Mucosa of stomach (tissue), 1 donor: ENCODE data around the gene AOC3.
"Not testable (repeated sequence)": the region's sequence is repeated elsewhere in the genome, so short reads cannot be mapped to it uniquely, and the experiment has no call there.

Experiments
- H3K27me3 ChIP-seq: one replicate; pipeline ENCODE4 v1.7.0; 2013; ENCODE audit warnings: mild to moderate bottlenecking, low read length; ENCODE audit not compliant: control insufficient read depth, insufficient read depth
- H3K36me3 ChIP-seq: one replicate; pipeline ENCODE4 v1.7.0; 2013; ENCODE audit warnings: low read length; ENCODE audit not compliant: control insufficient read depth, insufficient read depth
- H3K4me1 ChIP-seq: one replicate; pipeline ENCODE4 v1.7.0; 2013; ENCODE audit warnings: mild to moderate bottlenecking, low read length; ENCODE audit not compliant: control insufficient read depth, insufficient read depth
- H3K4me3 ChIP-seq: one replicate; pipeline ENCODE4 v1.7.0; 2013; ENCODE audit warnings: low read length
- H3K9ac ChIP-seq: one replicate; pipeline ENCODE4 v1.7.0; 2013; ENCODE audit warnings: mild to moderate bottlenecking, low read length, moderate library complexity
- H3K9me3 ChIP-seq: one replicate; pipeline ENCODE4 v1.7.0; 2013; ENCODE audit warnings: mild to moderate bottlenecking, low read length, moderate library complexity; ENCODE audit not compliant: control insufficient read depth
- donor health status: Pancreatic carcinoma.

The AOC3 gene

GRCh38 chr17:42856516-42856915 is 5.5 kb downstream of the AOC3 start:
- not testable (repeated sequence) for H3K36me3 ChIP-seq, H3K4me1 ChIP-seq, H3K9ac ChIP-seq, H3K27me3 ChIP-seq, H3K9me3 ChIP-seq, H3K4me3 ChIP-seq

- Histone ChIP-seq H3K36me3 (no peaks in the 10 kb centered on the region), H3K9ac (no peak overlapping the region), H3K4me1 (no peaks in the 10 kb centered on the region), H3K4me3 (no peak overlapping the region), H3K9me3 (no peaks in the 10 kb centered on the region), H3K27me3 (no peaks in the 10 kb centered on the region)
Measured at GRCh38 chr17:42857389-42857788, 6.4 kb downstream of the AOC3 start.

DNA sequence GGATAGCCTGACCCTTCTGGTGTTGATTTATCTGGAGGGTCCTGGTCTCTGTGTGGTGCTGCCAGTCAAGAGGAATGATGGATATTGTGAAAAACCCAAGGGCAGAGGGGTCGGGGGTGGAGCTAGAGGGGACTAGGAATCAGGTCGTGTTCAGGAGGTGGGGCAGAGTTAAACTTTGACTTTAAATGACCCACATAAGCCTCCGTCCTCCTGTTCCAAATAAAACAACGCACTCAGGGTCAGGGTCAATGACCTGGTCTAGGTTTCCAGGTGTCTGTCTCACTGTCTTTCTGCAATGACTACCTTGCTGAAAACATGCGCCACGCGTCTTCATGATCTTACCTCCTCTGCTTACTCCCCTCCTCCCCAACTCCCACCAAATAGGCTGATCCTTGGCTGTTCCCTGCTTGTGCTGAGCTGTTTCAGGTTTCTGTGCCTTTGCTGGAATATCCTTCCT is 14.7 kb downstream of the AOC3 start:
- Histone ChIP-seq H3K9ac (no peak overlapping the region), H3K27me3 (no peaks in the 10 kb centered on the region), H3K9me3 (no peaks in the 10 kb centered on the region), H3K36me3 (no peaks in the 10 kb centered on the region), H3K4me1 (peaks cover 16% of the 10 kb centered on the region), H3K4me3 (no peak overlapping the region)

- Histone ChIP-seq H3K9ac (no peak overlapping the region), H3K9me3 (no peaks in the 10 kb centered on the region), H3K27me3 (no peaks in the 10 kb centered on the region), H3K4me1 (peaks cover 16% of the 10 kb centered on the region), H3K4me3 (no peak overlapping the region), H3K36me3 (no peaks in the 10 kb centered on the region)
Measured at GRCh38 chr17:42866216-42866615, 15.2 kb downstream of the AOC3 start.

DNA sequence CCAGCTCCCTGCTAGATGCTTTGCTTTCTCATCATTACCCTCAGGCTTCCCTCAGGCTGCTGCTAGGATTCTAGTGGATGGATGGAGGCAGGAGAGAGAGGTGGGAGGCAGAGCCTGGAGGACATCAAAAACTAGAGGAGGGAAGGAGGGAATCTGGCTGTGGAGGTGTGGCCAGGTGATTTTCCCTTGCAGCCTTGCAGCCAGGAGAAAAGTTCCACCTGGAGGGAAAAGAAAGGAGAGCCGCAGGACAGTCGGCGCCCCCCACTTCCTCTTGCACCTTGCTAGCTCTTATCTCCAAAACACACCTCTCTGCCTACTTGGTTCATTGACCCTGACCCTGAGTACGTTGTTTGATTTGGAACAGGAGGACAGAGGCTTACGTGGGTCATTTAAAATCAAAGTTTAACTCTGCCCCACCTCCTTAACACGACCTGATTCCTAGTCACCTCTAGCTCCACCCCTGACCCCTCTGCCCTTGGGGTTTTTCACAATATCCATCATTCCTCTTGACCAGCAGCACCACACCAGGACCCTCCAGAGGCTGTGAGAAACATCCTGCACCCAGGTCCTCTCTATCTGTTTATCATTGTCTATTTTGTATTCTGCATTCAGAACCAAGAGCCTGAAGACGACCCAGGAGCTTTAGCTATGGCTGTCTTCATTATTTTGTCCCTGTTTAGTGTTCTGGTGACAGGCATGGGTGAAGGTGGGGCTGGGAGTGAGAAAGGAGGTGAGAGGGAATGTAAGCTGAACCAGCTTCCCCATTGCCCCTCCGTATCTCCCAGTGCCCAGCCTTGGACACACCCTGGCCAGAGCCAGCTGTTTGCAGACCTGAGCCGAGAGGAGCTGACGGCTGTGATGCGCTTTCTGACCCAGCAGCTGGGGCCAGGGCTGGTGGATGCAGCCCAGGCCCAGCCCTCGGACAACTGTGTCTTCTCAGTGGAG is 15.9 kb downstream of the AOC3 start:
- Histone ChIP-seq H3K9ac (no peak overlapping the region), H3K27me3 (no peaks in the 10 kb centered on the region), H3K4me1 (peaks cover 16% of the 10 kb centered on the region), H3K4me3 (no peak overlapping the region), H3K9me3 (no peaks in the 10 kb centered on the region), H3K36me3 (no peaks in the 10 kb centered on the region)

GRCh38 chr17:42867694-42868261 is 16.8 kb downstream of the AOC3 start:
- not testable (repeated sequence) for H3K9ac ChIP-seq, H3K36me3 ChIP-seq, H3K9me3 ChIP-seq, H3K4me3 ChIP-seq, H3K27me3 ChIP-seq
- H3K4me1 ChIP-seq: peaks cover 16% of the 10 kb centered on the region

- H3K36me3 ChIP-seq: no peaks in the 10 kb centered on the region
- H3K9me3 ChIP-seq: no peaks in the 10 kb centered on the region
- H3K4me3 ChIP-seq: no peak overlapping the region
- peaks cover 16% of the 10 kb centered on the region for H3K4me1 ChIP-seq
- H3K9ac ChIP-seq: no peak overlapping the region
- H3K27me3 ChIP-seq: no peaks in the 10 kb centered on the region
Measured at GRCh38 chr17:42868338-42868737, 17.3 kb downstream of the AOC3 start.

- Histone ChIP-seq H3K9me3 (no peaks in the 10 kb centered on the region), H3K36me3 (no peaks in the 10 kb centered on the region), H3K4me3 (no peak overlapping the region), H3K4me1 (peaks cover 6% of the 10 kb centered on the region), H3K27me3 (no peaks in the 10 kb centered on the region), H3K9ac (no peak overlapping the region)
Measured at GRCh38 chr17:42871647-42872046, 20.6 kb downstream of the AOC3 start.

DNA sequence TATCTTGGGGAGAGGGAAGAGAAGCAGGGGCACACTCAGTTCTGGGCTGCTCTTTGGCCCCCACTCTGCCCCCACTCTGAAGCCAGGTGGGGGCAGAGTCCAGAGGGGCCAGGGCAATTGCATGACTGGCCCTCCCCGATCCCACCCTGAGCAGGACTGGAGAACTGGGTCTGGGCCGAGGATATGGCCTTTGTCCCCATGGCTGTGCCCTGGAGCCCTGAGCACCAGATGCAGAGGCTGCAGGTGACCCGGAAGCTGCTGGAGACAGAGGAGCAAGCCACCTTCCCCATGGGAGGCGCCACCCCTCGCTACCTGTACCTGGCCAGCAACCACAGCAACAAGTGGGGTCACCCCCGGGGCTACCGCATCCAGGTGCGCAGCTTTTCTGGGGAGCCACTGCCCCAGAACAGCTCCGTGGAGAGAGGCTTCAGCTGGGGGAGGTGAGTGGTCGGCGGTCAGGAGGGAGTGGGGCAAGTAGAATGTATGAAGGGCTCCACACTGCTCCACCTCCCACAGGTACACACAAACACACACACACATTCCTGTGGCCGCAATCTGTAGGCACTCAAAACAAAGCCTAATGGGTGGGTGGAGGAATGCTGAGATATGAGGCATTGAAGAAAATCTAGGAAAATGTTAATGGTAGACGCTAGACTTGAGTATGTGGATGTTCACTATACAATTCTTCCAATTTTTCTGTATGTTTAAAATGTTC is 21.4 kb downstream of the AOC3 start:
- Histone ChIP-seq H3K27me3 (peaks cover 2% of the 10 kb centered on the region), H3K4me3 (no peak overlapping the region), H3K4me1 (no peaks in the 10 kb centered on the region), H3K36me3 (no peaks in the 10 kb centered on the region), H3K9me3 (no peaks in the 10 kb centered on the region), H3K9ac (no peak overlapping the region)

DNA sequence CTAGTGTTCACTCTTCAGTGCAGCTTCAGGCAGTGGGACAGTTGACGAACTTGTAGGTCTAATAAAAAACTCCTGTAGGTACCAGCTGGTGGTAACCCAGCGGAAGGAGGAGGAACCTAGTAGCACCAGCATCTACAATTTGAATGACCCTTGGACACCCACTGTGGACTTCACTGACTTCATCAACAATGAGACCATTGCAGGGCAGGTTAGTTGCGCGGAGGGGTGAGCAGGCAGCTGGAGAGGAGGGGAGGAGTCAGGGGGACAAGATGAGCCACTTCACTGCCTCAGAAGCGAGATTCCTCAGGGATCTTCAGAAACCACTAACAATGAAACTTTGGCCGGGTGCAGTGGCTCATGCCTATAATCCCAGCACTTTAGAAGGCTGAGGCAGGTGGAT is 22.3 kb downstream of the AOC3 start:
- Histone ChIP-seq H3K9ac (no peak overlapping the region), H3K4me1 (no peaks in the 10 kb centered on the region), H3K27me3 (peaks cover 11% of the 10 kb centered on the region), H3K9me3 (no peaks in the 10 kb centered on the region), H3K36me3 (no peaks in the 10 kb centered on the region), H3K4me3 (no peak overlapping the region)

- H3K4me1 ChIP-seq, H3K4me3 ChIP-seq, H3K9ac ChIP-seq, H3K9me3 ChIP-seq, H3K36me3 ChIP-seq: not testable (repeated sequence)
- H3K27me3 ChIP-seq: peaks cover 12% of the 10 kb centered on the region
Measured at GRCh38 chr17:42873932-42874695, 23.1 kb downstream of the AOC3 start.
